Measurements from ENCODE around the gene INTS14.

INTS14 gene

DNA sequence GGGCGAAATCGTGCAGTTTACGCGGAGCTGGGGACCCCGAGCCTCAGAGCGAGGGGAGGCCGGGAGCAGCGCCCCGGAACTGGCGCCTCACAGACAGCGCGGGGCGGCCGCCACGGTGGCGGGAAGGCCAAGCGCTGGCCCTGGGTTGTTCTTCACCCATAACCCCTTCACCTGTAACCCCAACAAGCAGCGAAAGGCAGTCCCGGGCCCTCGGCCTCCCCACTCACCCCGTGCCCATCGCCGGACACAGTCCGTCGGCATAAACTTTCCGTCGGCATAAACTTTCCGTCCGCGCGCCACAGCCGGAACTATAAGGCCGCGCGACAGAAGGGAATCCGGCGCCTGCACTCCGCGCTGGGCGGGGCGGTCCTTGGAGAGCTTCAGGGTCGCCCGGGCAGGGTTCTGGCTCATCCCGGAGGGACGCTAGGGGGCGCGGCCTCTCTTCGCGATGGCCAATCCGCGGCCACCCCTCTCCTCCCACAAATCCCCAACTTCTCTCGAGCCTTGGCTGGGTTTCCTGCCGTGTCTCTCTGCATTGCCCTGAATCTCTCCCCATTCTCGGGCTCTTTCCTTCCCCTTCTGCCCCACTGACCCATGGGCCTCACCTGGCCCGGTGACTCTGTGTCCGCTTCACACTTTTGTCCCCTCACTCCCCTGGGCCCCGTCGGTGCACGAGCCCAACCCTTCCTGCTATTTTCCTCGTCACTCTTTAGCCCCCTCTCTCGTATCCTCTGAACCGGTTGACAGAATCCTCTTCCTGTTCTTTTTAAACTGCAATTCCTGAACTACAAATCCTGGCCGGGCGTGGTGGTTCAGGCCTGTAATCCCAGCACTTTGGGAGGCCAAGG, at the start of gene INTS14:
INTS14 (minus strand) TSS at position 261 of the 848 bp plus-strand sequence. CDS start 3,751 bp downstream, outside the sequence.
- H3K4me1 ChIP-seq (ENCODE audit: control insufficient read depth, insufficient read depth, low read length), result peaks cover 22% of the 10 kb centered on the region

DNA sequence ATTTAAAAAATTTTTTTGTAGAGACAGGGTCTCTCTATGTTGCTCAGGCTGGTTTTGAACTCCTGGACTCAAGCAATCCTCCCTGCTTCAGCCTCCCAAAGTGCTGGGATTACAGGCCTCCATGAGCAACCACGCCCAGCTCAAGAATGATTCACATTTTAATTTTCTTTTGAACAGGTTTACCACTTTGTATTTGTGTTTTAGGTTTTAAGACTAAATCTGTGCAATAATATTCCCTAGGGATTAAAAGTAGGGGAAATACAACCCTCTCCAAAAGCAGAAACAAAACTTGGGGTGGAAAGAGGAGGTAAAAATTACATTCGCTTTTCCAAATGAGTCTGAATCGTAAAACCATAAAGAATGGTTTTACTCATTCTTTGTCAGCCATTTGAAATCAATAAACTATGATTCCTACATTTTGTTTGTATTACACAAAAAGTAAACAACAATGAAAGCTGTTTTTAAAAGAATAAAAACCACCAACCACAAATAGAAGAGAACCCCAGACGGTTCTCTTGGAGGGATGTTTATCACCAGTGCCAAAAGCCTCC, 48.6 kb upstream of the INTS14 start:
- Histone ChIP-seq H3K4me3 (ENCODE audit: low read length) (no peak overlapping the region), H3K4me1 (ENCODE audit: control insufficient read depth, insufficient read depth, low read length) (no peaks in the 10 kb centered on the region), H3K9me3 (ENCODE audit: control insufficient read depth, low read length) (no peaks in the 10 kb centered on the region), H3K9ac (ENCODE audit: low read length) (no peak overlapping the region), H3K27me3 (ENCODE audit: control insufficient read depth, insufficient read depth, low read length) (no peaks in the 10 kb centered on the region), H3K36me3 (ENCODE audit: control insufficient read depth, insufficient read depth, low read length) (no peaks in the 10 kb centered on the region)

More for the DNA sequence above, at the start of gene INTS14:
- H3K9ac ChIP-seq (ENCODE audit: low read length), result peak within 1 kb of the TSS; percentile 99
- peak within 1 kb of the TSS; percentile 84 for H3K4me3 ChIP-seq (ENCODE audit: low read length)
- no peaks in the 10 kb centered on the region for H3K9me3 ChIP-seq (ENCODE audit: control insufficient read depth, low read length)
- no peaks in the 10 kb centered on the region for H3K27me3 ChIP-seq (ENCODE audit: control insufficient read depth, insufficient read depth, low read length)
- no peaks in the 10 kb centered on the region for H3K36me3 ChIP-seq (ENCODE audit: control insufficient read depth, insufficient read depth, low read length)

DNA sequence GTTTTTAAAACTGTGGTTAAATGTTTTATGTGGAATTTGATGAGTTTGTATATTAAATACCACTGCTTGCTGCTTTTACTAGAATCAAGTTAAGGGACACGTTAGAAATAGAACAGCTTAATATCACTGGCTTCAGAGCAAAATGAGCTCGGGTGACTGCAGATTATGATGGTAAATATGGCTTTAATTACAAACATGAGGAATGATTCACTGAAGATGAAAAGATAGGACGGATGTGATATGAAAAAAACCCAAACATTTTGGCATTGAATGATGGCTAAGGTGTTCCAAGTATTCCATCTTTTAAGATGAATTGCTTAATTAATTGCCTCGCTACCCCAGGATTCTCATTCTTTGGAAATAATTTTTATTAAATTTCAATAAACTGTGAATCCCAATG, 44.5 kb upstream of the INTS14 start:
- Histone ChIP-seq H3K9ac (ENCODE audit: low read length) (no peak overlapping the region), H3K4me1 (ENCODE audit: control insufficient read depth, insufficient read depth, low read length) (no peaks in the 10 kb centered on the region), H3K4me3 (ENCODE audit: low read length) (no peak overlapping the region), H3K9me3 (ENCODE audit: control insufficient read depth, low read length) (no peaks in the 10 kb centered on the region), H3K36me3 (ENCODE audit: control insufficient read depth, insufficient read depth, low read length) (no peaks in the 10 kb centered on the region), H3K27me3 (ENCODE audit: control insufficient read depth, insufficient read depth, low read length) (no peaks in the 10 kb centered on the region)

DNA sequence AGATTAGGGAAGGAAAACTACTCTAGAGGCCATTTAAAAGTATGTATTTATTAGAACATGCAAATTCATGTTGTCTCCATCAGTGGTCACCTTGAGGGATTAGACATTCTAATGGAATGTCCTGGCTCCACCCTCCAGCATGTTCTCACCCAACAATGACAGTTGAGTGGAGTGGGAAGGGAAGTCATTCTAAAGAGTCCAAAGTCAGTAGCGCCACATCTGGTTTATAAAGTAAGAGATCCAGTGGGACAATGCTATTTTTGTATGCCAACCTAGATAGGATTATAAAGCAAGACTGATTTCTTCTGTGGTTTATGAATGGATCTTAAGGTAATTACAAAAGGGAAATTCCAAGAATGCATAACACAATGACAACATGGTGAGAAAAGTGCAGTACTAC, 44.1 kb upstream of the INTS14 start:
- Histone ChIP-seq H3K9ac (ENCODE audit: low read length) (no peak overlapping the region), H3K4me3 (ENCODE audit: low read length) (no peak overlapping the region), H3K4me1 (ENCODE audit: control insufficient read depth, insufficient read depth, low read length) (no peaks in the 10 kb centered on the region), H3K27me3 (ENCODE audit: control insufficient read depth, insufficient read depth, low read length) (no peaks in the 10 kb centered on the region), H3K36me3 (ENCODE audit: control insufficient read depth, insufficient read depth, low read length) (no peaks in the 10 kb centered on the region), H3K9me3 (ENCODE audit: control insufficient read depth, low read length) (no peaks in the 10 kb centered on the region)

DNA sequence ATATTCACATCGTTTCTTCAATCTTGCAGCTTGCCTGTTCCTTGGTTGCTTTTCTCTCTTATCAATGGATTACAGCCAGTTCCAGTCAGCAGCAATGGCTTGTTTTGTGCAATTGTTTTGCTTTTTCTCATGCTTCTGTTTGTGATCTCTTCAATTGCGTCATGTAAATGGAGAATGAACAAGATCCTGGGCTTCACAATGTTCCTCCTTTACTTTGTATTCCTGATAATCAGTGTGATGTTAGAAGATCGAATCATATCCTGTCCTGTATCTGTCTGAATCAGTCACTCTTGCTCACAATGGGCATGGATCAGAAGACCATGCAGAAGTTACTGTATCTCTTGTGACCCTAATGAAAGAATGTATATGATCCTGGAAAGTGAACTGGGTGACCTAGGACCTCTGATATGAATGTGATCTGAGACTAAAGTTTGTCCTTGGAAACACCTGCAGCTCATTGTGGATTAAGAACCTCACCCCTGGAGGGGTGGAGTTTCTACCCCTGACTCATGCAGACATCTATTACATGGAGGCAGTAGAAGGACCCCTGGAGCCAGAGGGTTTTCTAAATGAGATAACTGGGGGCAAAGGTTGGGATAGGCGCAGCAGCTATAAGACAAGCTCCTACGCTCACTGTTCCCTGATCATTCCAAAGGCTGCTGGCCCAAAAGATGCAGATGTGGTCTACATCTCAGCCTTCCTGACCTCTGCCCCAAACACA, 43.0 kb upstream of the INTS14 start:
- Histone ChIP-seq H3K9me3 (ENCODE audit: control insufficient read depth, low read length) (no peaks in the 10 kb centered on the region), H3K9ac (ENCODE audit: low read length) (no peak overlapping the region), H3K36me3 (ENCODE audit: control insufficient read depth, insufficient read depth, low read length) (no peaks in the 10 kb centered on the region), H3K4me3 (ENCODE audit: low read length) (no peak overlapping the region), H3K27me3 (ENCODE audit: control insufficient read depth, insufficient read depth, low read length) (no peaks in the 10 kb centered on the region), H3K4me1 (ENCODE audit: control insufficient read depth, insufficient read depth, low read length) (no peaks in the 10 kb centered on the region)

DNA sequence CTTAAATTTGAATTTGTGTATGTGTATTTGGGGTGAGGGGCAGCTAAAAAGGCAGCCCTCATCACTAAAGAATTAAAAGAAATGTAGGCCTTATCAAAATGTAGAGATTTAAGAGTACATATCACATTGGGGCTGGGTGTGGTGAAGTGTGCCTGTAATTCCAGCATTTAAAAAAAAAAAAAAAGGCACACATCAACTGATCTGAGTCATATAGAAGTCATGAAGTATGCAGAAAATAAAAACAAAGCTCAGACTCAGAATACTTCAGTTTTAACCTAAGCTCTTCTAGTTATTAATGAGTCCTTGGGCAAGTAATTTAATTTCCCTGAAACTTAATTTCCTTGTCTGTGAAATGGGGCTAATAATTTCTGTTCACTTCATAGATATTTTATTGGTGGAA, 42.4 kb upstream of the INTS14 start:
- Histone ChIP-seq H3K9me3 (ENCODE audit: control insufficient read depth, low read length) (no peaks in the 10 kb centered on the region), H3K36me3 (ENCODE audit: control insufficient read depth, insufficient read depth, low read length) (no peaks in the 10 kb centered on the region), H3K9ac (ENCODE audit: low read length) (no peak overlapping the region), H3K4me3 (ENCODE audit: low read length) (no peak overlapping the region), H3K27me3 (ENCODE audit: control insufficient read depth, insufficient read depth, low read length) (no peaks in the 10 kb centered on the region), H3K4me1 (ENCODE audit: control insufficient read depth, insufficient read depth, low read length) (no peaks in the 10 kb centered on the region)

DNA sequence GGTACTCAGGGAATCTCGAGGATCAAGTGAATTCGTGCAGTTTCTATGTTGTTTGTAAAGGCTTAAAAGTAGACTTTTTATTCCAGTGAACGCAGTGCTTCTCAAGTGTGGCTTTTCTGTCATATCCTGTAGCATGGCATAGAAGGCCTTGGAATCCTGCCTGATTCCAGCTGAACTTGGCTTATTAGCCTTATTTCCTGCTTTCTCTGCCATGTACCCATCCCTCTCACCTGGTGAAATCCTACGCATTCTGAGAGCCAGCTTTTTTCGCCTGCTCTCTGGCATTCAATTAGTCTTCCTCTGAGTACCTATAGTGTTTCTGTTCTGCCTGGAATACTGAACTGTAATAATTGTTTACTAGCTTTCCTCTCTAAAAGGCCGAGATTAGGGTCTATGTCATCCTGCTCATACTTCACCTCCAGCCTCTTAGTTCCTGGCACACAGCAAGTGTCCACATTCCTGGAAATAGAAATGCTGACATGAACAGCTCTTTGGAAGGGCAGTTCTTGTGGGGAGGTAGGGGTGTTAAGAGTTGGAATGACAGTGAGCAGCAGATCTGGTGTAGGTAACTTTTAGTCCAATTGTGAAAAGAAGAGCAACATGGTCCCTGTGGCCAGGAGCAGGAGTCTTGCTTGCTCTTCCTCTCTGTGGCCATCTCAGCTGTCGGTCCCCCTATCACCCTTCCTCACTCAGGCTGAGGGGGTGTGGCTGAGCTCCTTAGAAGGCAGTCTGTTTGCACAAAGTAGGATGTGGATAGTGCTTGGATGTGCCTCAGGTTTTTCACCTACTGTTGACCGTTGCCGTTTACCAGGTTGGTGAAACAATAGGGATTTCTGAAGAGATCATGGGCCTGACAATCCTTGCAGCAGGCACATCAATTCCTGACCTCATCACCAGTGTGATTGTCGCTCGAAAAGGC, 41.2 kb upstream of the INTS14 start:
- Histone ChIP-seq H3K27me3 (ENCODE audit: control insufficient read depth, insufficient read depth, low read length) (no peaks in the 10 kb centered on the region), H3K4me3 (ENCODE audit: low read length) (no peak overlapping the region), H3K36me3 (ENCODE audit: control insufficient read depth, insufficient read depth, low read length) (no peaks in the 10 kb centered on the region), H3K9me3 (ENCODE audit: control insufficient read depth, low read length) (no peaks in the 10 kb centered on the region), H3K9ac (ENCODE audit: low read length) (no peak overlapping the region), H3K4me1 (ENCODE audit: control insufficient read depth, insufficient read depth, low read length) (no peaks in the 10 kb centered on the region)

DNA sequence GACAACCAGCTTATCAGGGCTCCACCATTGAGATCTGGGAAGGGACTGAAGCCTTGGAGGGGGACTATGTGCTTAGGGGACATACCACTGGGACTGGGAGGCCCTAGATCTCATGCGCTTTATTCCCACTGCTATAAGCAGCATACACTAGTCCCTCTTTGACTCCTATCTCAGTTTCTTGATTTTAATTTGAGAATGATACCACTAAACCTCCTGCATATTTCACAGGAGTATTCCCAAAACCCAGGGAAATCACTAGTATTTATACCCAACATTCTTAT, 40.1 kb upstream of the INTS14 start:
- Histone ChIP-seq H3K4me1 (ENCODE audit: control insufficient read depth, insufficient read depth, low read length) (no peaks in the 10 kb centered on the region), H3K9me3 (ENCODE audit: control insufficient read depth, low read length) (no peaks in the 10 kb centered on the region), H3K27me3 (ENCODE audit: control insufficient read depth, insufficient read depth, low read length) (no peaks in the 10 kb centered on the region), H3K36me3 (ENCODE audit: control insufficient read depth, insufficient read depth, low read length) (no peaks in the 10 kb centered on the region), H3K4me3 (ENCODE audit: low read length) (no peak overlapping the region), H3K9ac (ENCODE audit: low read length) (no peak overlapping the region)

DNA sequence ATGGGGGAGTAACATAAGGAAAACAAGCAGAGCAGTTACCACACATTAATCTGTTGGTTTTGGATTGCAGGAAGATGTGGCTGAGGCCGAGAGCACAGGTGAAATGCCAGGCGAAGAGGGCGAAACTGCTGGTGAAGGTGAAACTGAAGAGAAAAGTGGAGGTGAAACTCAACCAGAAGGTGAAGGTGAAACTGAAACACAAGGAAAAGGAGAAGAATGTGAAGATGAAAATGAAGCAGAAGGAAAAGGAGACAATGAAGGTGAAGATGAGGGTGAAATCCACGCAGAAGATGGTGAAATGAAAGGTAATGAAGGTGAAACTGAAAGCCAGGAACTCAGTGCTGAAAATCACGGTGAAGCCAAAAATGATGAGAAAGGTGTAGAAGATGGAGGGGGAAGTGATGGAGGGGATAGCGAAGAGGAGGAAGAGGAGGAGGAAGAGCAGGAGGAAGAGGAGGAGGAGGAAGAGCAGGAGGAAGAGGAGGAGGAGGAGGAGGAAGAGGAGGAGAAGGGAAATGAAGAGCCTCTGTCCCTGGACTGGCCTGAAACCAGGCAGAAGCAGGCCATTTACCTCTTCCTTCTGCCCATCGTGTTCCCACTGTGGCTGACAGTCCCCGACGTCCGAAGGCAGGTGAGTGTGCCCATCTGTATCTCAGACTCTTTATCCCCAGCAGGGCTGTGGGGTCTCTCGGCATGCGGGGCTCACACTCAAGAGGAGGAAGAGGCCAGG, 39.5 kb upstream of the INTS14 start:
- Histone ChIP-seq H3K36me3 (ENCODE audit: control insufficient read depth, insufficient read depth, low read length) (no peaks in the 10 kb centered on the region), H3K27me3 (ENCODE audit: control insufficient read depth, insufficient read depth, low read length) (no peaks in the 10 kb centered on the region), H3K9ac (ENCODE audit: low read length) (no peak overlapping the region), H3K4me3 (ENCODE audit: low read length) (no peak overlapping the region), H3K4me1 (ENCODE audit: control insufficient read depth, insufficient read depth, low read length) (no peaks in the 10 kb centered on the region), H3K9me3 (ENCODE audit: control insufficient read depth, low read length) (no peaks in the 10 kb centered on the region)

DNA sequence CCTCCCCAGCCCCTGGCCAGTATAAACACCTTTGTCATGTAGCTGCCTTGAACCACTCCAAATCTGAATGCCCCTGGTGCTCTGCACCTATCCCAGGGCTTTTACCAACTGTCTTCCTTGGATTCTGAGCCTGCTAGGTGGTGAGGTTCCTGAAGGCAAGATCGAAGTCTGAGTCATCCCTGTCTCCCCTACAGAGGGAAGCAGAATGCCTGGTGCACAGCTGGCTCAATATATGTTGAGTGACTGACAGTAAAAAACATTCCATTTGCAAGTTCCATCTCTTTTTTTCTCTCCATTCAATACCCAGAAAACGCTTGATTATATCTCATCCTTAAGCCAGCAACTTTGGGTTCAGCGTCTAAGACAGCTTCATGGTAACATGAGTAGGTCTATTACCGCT, 35.6 kb upstream of the INTS14 start:
- Histone ChIP-seq H3K4me3 (ENCODE audit: low read length) (no peak overlapping the region), H3K27me3 (ENCODE audit: control insufficient read depth, insufficient read depth, low read length) (no peaks in the 10 kb centered on the region), H3K4me1 (ENCODE audit: control insufficient read depth, insufficient read depth, low read length) (peaks cover 8% of the 10 kb centered on the region)

DNA sequence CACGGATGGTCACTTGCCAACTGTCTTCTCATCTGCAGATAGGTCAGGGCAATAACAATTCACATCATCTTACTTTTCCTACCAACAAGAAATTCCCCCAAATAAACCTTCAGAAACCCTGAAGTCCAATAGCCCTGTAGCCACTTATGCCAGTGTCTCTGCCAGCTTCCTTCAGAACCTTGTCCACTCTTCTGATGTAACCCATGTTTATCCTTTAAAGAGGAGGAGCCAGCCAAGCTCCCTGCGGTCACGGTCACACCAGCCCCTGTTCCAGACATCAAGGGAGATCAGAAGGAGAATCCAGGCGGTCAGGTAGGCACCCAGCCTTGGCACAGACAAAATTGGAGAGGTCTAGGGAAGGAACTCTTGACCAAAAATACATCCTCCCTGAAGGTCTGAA, 34.5 kb upstream of the INTS14 start:
- H3K4me3 ChIP-seq (ENCODE audit: low read length), result no peak overlapping the region
- H3K9ac ChIP-seq (ENCODE audit: low read length), result no peak overlapping the region
- no peaks in the 10 kb centered on the region for H3K36me3 ChIP-seq (ENCODE audit: control insufficient read depth, insufficient read depth, low read length)
- peaks cover 8% of the 10 kb centered on the region for H3K4me1 ChIP-seq (ENCODE audit: control insufficient read depth, insufficient read depth, low read length)
- no peaks in the 10 kb centered on the region for H3K9me3 ChIP-seq (ENCODE audit: control insufficient read depth, low read length)
- no peaks in the 10 kb centered on the region for H3K27me3 ChIP-seq (ENCODE audit: control insufficient read depth, insufficient read depth, low read length)

More for the DNA sequence above, 35.6 kb upstream of the INTS14 start:
- Histone ChIP-seq H3K36me3 (ENCODE audit: control insufficient read depth, insufficient read depth, low read length) (no peaks in the 10 kb centered on the region), H3K9me3 (ENCODE audit: control insufficient read depth, low read length) (no peaks in the 10 kb centered on the region), H3K9ac (ENCODE audit: low read length) (no peak overlapping the region)

All from mucosa of stomach (tissue), 1 donor.